ENCODE results near the gene CTXND1.

CTXND1 gene

DNA sequence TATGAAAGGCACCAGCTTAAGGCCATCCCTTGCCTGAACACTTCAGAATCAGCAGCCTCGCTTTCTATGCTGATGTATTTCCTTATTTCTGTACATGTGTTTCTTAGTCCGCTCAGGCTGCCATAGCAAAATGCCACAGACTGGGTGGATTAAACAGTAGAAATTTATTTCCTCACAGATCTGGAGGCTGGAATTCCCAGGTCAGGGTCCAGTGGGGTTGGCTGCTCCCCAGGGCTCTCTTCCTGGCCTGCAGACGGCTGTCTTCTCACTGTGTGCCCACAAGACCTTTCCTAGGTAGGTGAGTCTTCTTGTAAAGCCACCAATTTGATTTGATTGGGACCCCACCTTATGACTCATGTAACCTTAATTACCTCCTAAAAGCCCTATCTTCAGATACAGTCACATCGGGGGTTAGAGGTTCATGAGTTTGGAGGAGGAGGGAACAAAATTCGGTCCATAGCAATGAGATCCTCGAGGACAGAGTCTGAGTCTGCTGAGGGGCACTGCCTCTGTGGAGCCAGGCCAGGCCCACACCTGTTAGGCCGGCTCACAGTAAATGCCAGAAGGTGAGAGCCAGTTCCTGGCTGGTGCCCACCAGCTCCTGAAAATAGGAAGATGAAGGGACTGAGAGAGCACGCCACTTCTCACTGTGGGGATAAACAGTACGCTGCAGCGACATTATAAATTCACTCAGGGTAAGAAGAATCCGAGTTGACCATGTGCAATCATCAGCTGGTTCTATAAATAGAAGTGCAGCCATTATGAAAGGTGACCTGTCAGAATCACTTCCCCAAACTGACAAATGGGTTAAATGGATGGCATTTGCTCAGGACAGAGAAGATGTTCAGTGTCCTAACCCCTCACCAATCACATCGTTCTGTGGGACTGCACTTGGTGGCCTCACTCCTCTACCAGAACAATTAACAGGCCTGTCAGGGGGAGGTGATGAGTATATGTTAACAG lies 41.1 kb downstream of the CTXND1 start:
- DNase-seq (ENCODE audit: low spot score) (no peak), FAIRE-seq (no peak)

GRCh38 chr15:80208758-80209734 lies 43.0 kb downstream of the CTXND1 start:
- DNase-seq (ENCODE audit: low spot score) (no peak), FAIRE-seq (no peak)

GRCh38 chr15:80207887-80208286 lies 44.1 kb downstream of the CTXND1 start:
- DNase-seq (ENCODE audit: low spot score) (no peak), FAIRE-seq (no peak)

DNA sequence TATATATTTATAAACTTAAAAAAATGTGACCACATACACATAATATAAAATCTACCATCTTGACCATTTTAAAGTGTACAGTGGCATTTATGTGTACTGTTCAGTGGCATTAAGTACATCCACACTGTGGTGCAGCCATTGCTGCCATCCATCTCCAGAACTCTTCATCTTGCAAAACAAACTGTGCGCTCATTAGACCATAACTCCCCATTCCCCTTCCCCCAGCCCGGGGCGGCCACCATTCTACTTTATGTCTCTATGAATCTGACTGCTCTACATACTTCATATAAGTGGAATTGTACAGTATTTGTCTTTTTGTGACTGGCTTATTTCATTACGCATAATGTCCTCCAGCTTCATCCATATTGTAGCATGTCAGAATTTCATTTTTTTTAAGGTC lies 47.8 kb downstream of the CTXND1 start:
- FAIRE-seq, result no peak

DNA sequence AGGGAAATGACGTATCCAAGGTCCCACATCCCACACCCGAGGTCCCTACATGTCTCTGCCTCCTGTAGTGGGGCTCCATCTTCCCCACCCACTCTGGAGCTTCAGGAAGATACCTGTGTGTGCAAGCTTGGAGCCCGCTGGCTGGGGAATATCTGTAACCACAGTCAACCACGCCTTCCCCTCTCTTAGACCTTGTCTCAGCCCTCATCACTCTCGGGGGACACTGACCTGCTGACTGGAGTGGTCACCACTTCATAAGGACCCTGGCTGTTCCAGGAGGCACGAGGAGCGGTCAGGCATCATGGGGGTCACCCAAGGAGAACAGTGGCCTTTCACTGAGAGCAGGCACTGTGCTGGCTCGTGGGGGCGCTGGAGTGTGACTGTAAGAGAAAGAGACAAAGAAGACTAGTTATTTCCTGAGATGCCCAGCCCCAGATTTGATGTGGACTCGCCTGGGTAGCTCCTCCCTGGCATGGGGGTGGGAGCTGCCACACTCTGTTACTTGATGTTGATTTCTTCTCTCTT lies 48.6 kb downstream of the CTXND1 start:
- no peak for FAIRE-seq
- DNase-seq (ENCODE audit: low spot score), result no peak

More for the DNA sequence above, 47.8 kb downstream of the CTXND1 start:
- DNase-seq (ENCODE audit: low spot score), result no peak

GRCh38 chr15:80202641-80203360 lies 49.2 kb downstream of the CTXND1 start:
- no peak for FAIRE-seq

GRCh38 chr15:80202016-80202315 lies 50.0 kb downstream of the CTXND1 start:
- FAIRE-seq, result no peak
- no peak for DNase-seq (ENCODE audit: low spot score)

More at GRCh38 chr15:80202641-80203360, 49.2 kb downstream of the CTXND1 start:
- peak; percentile 28 for DNase-seq (ENCODE audit: low spot score)

DNA sequence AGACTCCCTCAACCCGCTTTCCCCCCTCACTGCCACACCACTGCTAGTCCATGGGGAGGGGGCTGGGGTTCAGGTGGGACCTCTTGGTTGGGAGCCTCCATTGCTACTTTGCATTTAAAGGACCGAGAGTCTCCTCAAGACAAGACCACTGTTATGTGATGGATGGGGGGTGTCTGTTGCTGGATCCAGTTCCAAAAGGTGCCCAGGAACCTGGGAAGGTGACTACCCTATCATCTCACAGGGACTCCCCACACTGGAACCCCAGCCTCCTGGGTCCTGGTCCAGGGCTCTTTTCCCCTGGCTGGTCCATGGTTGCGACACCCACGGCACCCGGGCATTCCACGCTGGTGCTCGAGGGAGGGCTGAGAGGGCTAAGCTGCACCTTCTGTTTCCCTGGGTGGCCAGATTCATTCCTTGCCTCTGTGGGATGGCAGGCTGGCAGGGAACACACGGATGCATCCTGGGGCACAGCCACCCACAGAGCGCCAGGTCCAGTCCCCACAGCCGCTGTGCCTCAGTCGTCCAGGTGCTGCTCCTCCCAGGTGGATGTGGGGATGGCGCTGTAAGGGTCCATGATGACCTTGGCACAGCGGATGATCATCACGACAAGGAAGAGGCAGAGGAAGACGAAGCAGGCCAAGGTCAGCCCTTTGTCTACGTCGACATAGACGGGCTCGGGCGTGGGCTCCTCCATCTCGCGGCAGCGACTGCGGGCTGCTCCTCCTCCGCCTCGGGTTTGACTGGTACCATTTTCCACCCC lies 50.6 kb downstream of the CTXND1 start:
- no peak for DNase-seq (ENCODE audit: low spot score)
- FAIRE-seq, result no peak

GRCh38 chr15:80199869-80200268 lies 52.1 kb downstream of the CTXND1 start:
- DNase-seq (ENCODE audit: low spot score) (no peak), FAIRE-seq (no peak)

- DNase-seq (ENCODE audit: low spot score) (no peak), FAIRE-seq (no peak)
Observed at GRCh38 chr15:80199366-80199765, 52.6 kb downstream of the CTXND1 start.

GRCh38 chr15:80194914-80195313 lies 57.1 kb downstream of the CTXND1 start:
- FAIRE-seq (no peak), DNase-seq (ENCODE audit: low spot score) (no peak)

- DNase-seq (ENCODE audit: low spot score) (no peak), FAIRE-seq (no peak)
Observed at GRCh38 chr15:80194186-80194585, 57.8 kb downstream of the CTXND1 start.

- FAIRE-seq (no peak), DNase-seq (ENCODE audit: low spot score) (no peak)
Observed at GRCh38 chr15:80191897-80192595, 60.0 kb downstream of the CTXND1 start.

- DNase-seq (ENCODE audit: low spot score), result no peak
- no peak for FAIRE-seq
Observed at GRCh38 chr15:80191198-80191597, 60.8 kb downstream of the CTXND1 start.

DNA sequence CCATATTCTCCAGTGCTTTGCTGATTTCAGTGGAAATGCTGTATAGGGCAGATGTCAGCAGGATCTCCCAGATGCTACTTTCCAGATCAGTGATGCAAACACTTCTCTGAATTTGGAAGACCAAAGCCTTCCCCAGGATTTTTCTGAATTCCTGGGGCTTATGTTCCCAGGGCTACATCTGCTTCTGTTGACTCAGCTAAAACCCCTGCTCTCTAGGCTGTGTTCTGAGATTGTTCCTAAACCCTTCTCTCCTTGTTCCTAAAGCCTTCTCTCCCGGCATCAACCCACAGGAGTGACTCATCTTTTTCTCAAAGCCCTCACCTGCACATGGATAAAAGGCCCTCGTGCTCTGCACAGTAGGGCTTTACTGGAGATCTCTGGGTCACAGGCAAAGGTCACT lies 63.8 kb downstream of the CTXND1 start:
- FAIRE-seq (no peak), DNase-seq (ENCODE audit: low spot score) (no peak)

DNA sequence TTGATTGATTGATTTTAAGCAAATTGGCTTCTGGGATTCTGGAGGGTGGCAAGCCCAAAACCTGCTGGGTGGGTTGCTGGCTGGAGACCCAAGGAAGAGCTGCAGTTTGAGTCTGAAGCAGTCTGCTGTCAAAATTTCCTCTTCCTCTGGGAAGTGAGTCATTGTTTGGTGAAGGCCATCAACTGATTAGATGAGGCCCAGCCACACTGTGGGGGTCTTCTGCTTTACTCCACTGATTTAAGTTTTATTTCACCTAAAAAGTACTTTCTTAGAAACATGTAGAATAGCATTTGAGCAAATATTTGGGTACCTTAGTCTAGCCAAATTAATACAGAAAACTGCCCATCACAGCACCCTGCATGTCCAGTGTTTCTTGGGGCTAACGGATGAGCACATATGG lies 65.4 kb downstream of the CTXND1 start:
- DNase-seq (ENCODE audit: low spot score) (no peak), FAIRE-seq (no peak)

GRCh38 chr15:80186066-80186465 lies 65.9 kb downstream of the CTXND1 start:
- FAIRE-seq, result peak; percentile 27
- no peak for DNase-seq (ENCODE audit: low spot score)

- no peak for DNase-seq (ENCODE audit: low spot score)
- FAIRE-seq, result no peak
Observed at GRCh38 chr15:80185152-80185551, 66.9 kb downstream of the CTXND1 start.

- no peak for DNase-seq (ENCODE audit: low spot score)
- no peak for FAIRE-seq
Observed at GRCh38 chr15:80184554-80184953, 67.5 kb downstream of the CTXND1 start.

- DNase-seq (ENCODE audit: low spot score), result no peak
- no peak for FAIRE-seq
Observed at GRCh38 chr15:80183886-80184285, 68.1 kb downstream of the CTXND1 start.

Data from urothelium cell line (cell line).